T-helper 9 cell (primary cell): ENCODE results near the gene LGI2.
"Not testable (repeated sequence)": the region's sequence is repeated elsewhere in the genome, so short reads cannot be mapped to it uniquely, and the experiment has no call there.

Experiments
- DNase-seq: peaks from one replicate; pipeline ENCODE4 v3.0.0-alpha.2; 2020

LGI2 gene

DNA sequence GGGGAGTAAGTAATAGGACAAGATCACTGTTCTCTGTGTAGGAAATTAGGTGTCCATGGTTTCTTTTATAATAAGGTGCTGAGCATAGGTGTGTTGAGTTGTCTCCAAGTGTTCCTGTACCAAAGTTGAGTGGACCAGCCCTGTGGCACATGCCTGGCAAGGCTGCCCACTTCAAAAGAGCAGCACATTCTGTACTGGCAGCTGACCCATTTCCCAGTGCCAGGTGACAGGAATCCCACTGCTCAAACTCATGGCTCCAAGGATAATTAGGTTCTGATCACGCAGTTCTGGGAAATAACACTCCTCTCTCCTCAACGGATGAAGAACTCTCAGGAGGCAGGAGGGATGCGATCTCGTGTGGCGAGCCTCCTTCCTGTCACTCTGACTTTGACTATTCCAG lies 12.8 kb upstream of the LGI2 start:
- no peak for DNase-seq

GRCh38 chr4:25033526-25033925 lies 2.8 kb upstream of the LGI2 start:
- no peak for DNase-seq

GRCh38 chr4:25032126-25032525 lies 1.4 kb upstream of the LGI2 start:
- no peak for DNase-seq

- no peak for DNase-seq
Measured at GRCh38 chr4:25031077-25031621, 403 bp upstream of the LGI2 start.

DNA sequence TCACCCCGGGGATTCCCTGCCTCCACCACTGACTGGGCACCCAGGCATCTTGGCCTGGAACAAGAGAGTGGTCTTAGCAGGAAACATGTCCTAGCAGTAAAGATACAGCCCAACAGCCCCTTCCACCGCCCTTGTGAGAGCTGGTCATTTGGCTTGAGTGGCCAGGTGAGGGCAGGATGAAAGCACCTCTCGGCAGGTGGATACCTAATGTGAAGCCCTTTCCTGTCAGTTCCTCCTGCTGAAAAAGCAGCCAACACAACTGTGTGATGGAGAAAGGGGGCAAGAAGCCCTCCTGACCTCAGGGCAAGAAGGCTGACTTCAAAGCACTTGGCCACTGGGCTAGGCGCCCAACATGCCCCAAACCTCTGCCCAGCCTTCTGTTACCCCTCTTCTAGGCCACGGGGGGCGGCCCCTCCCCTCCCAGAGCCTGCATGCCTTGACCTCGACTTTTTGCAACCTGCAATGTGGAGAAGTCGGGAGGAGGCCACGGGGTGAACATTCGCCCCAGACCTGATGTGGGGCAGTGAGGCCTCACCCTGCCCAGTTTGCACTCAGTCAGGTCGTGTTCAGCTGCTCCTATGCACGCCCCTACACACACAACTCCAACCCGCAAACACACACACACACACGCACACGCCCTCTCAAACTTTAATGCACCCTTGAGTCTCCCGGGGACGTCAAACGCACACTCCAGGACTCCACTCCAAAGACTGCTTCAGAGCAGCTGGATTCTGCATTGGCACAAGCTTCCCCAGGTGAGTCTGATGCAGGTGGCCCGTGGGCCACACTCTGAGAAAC lies 1.1 kb downstream of the LGI2 start:
- DNase-seq = no peak

DNA sequence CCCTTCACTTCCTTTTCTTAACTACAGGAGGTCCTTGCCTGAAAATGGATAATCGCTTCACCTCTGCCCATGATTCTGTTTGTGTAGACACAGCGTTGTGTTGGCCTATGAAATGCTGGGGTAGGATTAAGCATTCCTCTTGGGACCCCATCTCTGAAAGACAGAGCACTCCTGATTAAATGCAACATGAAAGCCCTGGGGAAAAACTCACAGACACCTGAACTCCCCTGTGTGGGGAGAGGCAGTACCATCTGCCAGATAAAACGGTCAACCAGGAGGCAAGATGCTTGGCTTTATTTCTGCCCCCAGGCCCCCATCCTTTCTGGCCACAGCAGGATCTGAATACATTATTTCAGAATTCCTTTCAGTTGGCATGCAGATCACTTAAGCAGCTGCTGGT lies 1.9 kb downstream of the LGI2 start:
- DNase-seq = no peak

DNA sequence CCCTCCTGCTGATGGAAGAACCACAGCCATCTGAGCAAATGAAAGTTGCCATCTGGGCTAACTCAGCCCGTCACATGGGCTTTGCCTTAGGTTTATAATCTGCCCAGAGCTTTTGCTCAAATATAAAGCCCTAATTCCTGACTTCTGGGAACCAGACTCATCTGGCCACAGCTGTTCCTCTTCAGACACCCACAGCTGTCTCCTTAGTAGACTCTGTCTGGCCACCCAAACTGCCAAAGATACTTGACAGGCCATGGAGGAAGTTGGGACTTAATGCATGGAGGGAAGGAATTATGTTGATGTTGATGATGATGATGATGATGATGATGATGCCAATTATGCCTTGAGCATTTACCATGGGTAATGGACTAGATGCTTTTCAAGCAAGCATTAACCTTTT lies 8.0 kb downstream of the LGI2 start:
- no peak for DNase-seq

GRCh38 chr4:25021216-25021615 lies 9.5 kb downstream of the LGI2 start:
- no peak for DNase-seq

DNA sequence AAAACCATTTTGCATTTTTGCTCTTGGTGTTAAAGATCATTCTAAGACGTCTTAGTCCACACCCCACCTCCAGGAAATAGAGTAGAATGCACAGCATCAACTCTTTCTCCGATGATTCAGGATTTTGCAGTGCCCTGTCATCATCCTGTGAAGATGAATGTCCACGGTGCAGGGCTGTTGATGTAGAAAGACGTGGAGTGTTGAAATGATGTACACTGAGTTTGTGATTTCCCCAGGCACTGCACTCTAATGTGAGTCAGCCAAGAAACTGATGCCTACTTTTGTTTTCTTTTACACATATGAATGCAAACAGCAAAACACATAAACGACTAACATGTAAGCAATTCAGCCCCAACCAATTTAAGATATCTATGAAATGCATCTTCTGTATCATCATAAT lies 10.5 kb downstream of the LGI2 start:
- no peak for DNase-seq

DNA sequence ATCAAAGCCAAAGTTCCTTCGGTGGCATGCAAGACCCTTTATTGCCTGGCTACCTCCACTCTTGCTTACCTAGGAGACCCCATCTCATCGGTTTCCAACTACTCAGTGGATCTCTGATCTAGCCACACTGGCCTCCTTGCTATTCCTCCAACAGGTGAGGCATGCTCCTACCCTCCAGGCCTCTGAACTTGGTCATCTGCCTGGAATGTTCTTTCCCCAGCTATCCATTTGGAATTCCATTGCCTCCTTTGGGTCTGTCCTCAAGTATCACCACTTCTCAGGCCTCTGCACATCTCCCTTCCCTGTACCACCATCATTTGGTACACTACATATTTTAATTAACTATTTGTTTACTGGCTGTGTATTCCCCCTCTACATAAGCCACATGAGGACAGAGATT lies 11.2 kb downstream of the LGI2 start:
- DNase-seq = no peak

GRCh38 chr4:25015012-25015411 lies 15.7 kb downstream of the LGI2 start:
- no peak for DNase-seq

DNA sequence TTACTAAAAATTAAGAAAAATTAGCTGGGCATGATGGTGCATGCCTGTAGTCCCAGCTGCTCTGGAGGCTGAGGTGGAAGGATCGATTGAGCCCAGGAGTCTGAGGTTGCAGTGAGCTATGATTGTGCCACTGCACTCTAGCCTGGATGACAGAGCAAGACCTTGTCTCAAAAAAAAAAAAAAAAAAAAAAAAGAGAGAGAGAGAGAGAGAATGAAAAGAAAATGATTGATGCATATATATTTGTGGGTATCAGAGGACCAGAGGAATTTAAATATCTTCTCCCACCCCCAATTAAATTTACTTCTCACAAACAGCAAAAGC lies 16.1 kb downstream of the LGI2 start:
- not testable (repeated sequence) for DNase-seq

DNA sequence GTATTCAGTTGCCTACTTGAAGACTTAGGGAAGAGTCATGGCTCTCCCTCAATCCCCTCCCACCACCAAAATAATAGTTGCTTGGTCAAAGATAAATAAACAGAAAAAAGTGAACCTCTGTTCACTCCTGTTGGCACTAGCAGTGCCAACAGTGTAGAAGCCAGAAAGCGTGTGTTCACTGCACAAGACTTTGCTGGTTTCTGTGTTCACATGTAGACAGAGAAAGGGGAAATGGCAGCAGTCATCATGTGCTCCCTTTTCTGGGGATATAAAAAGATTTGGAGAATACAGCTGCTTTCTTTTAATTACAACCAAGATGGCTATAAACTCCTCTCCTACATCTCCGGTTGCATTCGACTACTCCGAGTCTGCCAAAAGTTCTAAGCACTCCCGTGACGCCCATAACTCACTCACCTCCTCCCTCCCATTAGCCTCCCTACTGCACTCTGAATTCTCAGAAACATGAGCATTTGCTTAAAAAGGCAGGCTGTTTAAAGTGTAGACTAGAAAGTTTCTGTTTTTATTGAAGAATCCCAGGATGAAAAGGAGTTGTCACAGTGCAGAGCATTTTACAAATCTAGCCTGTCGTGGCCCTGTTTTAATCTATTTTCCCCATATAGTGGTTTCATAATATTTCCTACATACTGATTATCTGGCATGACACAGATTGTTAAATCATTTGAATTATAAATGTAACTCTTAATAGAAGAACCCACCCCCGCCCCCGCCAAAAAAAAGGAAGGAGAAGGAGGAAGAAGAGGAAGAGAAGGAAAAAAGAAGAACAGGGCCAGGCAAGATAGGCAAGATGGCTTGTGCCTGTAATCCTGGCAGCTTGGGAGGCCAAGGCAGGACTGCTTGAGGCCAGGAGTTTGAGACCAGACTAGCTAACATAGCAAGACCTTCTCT lies 16.7 kb downstream of the LGI2 start:
- no peak for DNase-seq

GRCh38 chr4:25012655-25013054 lies 18.1 kb downstream of the LGI2 start:
- no peak for DNase-seq

DNA sequence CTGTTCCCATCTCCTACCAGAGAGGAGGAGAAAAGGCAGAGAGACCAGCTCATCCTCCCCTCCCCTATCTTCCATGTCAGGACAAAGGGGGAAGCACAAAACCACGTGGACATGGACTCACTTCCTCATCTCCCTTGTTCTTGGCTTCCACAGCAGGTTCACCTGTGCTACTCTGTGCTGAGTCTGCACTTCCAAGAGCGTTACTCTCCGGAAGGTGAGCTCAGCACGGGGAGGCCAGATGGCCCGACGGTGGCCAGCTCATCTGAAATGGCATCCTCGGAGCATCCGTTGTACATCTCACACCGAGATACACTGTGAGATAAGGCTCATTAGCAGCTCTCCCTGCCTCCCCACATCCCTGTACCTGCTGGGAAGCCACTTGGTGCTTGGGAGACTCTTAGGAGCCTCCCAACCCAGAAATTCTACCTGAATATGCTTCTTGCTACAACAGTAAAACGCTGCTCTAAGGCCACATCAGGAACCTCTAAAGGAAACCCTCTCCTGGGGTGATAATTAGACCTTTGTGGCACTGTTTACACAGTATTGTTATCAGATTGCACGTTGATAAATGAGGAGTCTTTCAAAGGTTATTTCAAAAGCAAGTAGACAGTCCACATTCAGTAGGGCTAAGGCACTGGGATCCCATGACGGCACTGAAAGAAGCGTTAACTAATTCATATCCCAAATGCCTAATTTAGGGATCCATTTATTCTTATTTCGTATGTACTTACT lies 19.4 kb downstream of the LGI2 start:
- DNase-seq = no peak

DNA sequence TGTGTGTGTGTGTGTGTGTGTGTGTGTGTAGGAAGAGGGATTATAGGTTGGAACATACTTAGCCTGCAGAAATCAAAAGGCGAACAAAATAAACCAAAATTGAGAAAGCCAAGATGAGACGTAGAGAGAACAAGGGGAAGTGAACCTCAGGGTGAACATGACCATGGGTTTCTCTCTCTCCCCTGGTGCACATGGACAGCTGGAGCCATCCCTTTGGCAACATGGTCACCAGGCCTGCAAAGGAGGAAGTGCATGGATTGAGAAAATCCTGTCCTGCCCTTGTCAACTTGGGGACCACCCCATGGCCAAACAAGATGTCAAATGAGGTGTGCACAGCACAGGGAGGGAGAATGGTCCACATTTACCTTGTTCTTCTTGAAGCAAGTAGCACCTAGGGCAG lies 23.1 kb downstream of the LGI2 start:
- no peak for DNase-seq

DNA sequence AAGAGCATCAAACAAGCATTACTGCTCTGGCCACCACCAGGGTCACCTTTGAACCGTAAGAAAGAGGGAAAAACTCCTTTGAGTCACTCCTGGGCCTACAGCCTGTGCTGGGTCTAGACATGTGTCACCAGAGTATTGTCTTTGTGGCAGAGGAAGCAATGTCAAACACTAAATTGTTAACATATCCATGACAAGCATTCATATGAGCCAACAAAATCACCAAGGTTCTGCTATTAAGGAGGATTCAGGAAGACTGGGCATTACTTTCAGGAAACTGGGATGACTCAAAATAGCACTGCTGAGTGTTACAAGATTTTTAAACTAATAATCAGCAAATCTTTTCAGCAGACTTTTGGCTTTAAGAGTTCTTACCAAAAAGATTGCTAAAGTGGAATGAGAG lies 28.1 kb downstream of the LGI2 start:
- no peak for DNase-seq

GRCh38 chr4:25001509-25001908 lies 29.2 kb downstream of the LGI2 start:
- DNase-seq = no peak

DNA sequence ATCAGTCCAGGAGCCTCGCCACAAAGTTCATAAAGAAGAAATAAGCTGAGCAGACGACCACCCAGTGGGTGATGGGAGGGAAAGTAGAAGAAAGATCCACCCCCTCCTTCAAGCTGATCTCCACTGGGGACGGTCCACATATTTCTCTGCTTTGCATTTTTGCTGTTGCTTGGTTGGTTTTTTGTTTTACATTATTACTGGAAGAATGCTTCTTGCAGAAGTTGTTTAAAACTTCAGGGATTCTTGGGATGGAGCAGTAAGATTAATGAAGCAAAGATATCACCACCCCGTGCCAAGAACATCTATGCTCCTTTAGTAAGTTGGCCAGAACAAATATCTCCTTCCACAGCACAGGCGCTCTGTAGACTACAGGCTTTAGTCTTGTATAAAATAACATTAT lies 30.1 kb downstream of the LGI2 start:
- no peak for DNase-seq

GRCh38 chr4:24999392-25000089 lies 31.2 kb downstream of the LGI2 start:
- DNase-seq = no peak

GRCh38 chr4:24995346-24995919 lies 35.3 kb downstream of the LGI2 start:
- no peak for DNase-seq

DNA sequence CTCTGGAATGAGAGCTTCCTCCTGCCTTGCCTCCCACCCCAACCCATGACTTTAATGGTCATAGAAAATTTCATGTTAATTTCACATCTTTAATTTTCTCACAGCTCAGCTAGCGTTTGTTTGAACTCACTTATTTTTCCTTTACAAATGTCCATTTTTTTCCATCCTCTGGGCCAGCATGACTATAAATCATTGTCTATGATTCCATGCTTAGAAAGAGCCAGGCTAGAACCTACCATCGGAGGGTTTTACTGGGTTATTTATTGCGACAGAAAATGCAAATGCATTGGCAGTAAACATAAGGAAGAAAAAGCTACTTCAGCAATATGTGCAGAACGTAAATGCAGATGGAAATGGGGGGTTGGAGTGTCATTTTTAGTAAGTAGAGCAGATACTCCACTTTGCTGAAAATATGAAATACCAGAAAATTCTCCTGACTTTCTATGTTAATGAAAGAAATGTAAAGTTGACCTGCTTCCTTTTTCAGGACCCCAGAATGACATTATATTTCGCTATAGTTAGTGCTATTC lies 37.1 kb downstream of the LGI2 start:
- no peak for DNase-seq
